Measurements from ENCODE around the gene UGT1A9. TPM values are rescaled to one million over a fixed set of nuclear protein-coding genes. Genes with fewer than 3 reads are reported as not detected.

UGT1A9 gene
- total RNA-seq, 1 experiment from 2014 or later: not detected

DNA sequence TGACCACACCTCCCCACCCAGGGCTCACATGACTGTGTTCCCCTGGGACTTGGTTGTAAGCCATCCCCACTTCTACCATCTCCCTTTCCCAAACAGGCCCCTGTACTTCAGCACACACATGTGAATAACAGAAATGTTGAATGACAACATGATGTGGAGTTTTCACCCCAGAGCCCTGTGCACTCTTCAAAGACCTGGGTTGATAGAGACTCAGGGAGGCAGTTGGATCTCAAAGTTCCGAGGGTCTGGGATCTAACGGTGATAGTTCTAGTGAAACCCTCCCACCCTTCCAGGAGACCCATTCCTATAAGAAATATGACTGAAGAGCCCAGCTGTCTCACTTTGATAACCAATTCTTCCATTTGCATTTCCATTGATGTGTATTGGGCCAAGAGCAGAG lies 106.3 kb downstream of the UGT1A9 start, which contains the start of gene MROH2A:
Gene MROH2A, plus strand, starts transcription at position 301 of the 400 bp plus-strand sequence. CDS start 1,029 bp downstream, outside the sequence.
- DNase-seq: no peak
- H3K27ac ChIP-seq (ENCODE audit: low read length): no peak within 1 kb of the TSS
- H3K27me3 ChIP-seq (ENCODE audit: low read length): no peaks in the 10 kb centered on the region
- H3K9me2 ChIP-seq (replicated peaks; ENCODE audit: insufficient read depth, low read length): no peaks in the 10 kb centered on the region
- no peaks in the 10 kb centered on the region for H4K20me1 ChIP-seq (ENCODE audit: insufficient read depth, low read depth, low read length)
- H3K4me2 ChIP-seq (ENCODE audit: low read depth, low read length, poor library complexity, severe bottlenecking): no peak within 1 kb of the TSS
- H3K4me1 ChIP-seq (ENCODE audit: low read length): peaks cover 11% of the 10 kb centered on the region
- no peaks in the 10 kb centered on the region for H3K9me3 ChIP-seq (ENCODE audit: low read length)
- no peaks in the 10 kb centered on the region for H3K79me2 ChIP-seq (ENCODE audit: low read length)
- H2AFZ ChIP-seq (ENCODE audit: low read length): no peak within 1 kb of the TSS
- H3K9ac ChIP-seq (ENCODE audit: low read length): no peak within 1 kb of the TSS
- H3K36me3 ChIP-seq (ENCODE audit: insufficient read depth, low read length): no peaks in the 10 kb centered on the region
- no peak within 1 kb of the TSS for H3K4me3 ChIP-seq (ENCODE audit: low read length)

DNA sequence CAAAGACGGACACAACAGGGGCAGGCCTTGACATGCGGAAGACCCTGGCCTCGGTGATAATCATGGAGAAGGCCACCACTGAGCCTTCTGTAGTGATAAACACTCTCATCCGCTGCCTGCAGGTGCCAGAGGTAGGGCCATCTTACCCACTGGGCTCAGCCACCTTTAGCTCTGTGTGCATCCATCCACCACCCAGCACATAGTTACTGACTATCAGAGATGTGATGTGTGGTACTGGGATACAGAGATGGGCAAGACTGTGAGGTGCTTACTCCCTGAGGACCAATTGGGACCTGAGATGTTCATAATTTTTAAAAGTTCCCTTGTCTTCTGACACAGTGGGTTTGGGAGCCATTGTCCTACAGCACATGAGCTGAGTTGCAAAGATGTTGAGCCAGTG lies 108.0 kb downstream of the UGT1A9 start:
- Histone ChIP-seq H3K4me2 (ENCODE audit: low read depth, low read length, poor library complexity, severe bottlenecking) (no peak overlapping the region), H3K4me3 (ENCODE audit: low read length) (no peak overlapping the region), H4K20me1 (ENCODE audit: insufficient read depth, low read depth, low read length) (no peaks in the 10 kb centered on the region), H2AFZ (ENCODE audit: low read length) (no peak overlapping the region), H3K36me3 (ENCODE audit: insufficient read depth, low read length) (no peaks in the 10 kb centered on the region), H3K9me2 (replicated peaks; ENCODE audit: insufficient read depth, low read length) (no peaks in the 10 kb centered on the region), H3K9ac (ENCODE audit: low read length) (no peak overlapping the region), H3K79me2 (ENCODE audit: low read length) (no peaks in the 10 kb centered on the region), H3K9me3 (ENCODE audit: low read length) (no peaks in the 10 kb centered on the region), H3K27me3 (ENCODE audit: low read length) (no peaks in the 10 kb centered on the region), H3K27ac (ENCODE audit: low read length) (no peak overlapping the region), H3K4me1 (ENCODE audit: low read length) (peaks cover 11% of the 10 kb centered on the region)
- no peak for DNase-seq

DNA sequence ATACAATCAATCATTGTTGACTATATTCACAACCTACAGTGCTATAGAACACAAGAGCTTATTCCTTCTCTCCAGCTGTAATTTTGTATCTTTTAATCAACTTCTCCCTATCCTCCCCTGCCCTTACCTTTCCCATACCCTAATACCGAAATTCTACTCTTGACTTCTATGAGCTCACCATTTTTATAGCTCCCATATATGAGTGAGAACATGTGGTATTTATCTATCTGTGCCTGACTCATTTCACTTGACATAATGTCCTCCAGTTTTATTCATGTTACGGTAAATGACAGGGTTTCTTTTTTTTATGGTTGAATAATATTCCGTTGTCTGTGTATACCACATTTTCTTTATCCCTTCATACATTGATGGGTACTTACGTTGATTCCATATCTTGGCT lies 109.1 kb downstream of the UGT1A9 start:
- Histone ChIP-seq H3K27ac (ENCODE audit: low read length) (no peak overlapping the region), H3K4me3 (ENCODE audit: low read length) (no peak overlapping the region), H4K20me1 (ENCODE audit: insufficient read depth, low read depth, low read length) (no peaks in the 10 kb centered on the region), H3K79me2 (ENCODE audit: low read length) (no peaks in the 10 kb centered on the region), H3K9me2 (replicated peaks; ENCODE audit: insufficient read depth, low read length) (no peaks in the 10 kb centered on the region), H3K27me3 (ENCODE audit: low read length) (no peaks in the 10 kb centered on the region), H3K4me2 (ENCODE audit: low read depth, low read length, poor library complexity, severe bottlenecking) (no peak overlapping the region), H3K36me3 (ENCODE audit: insufficient read depth, low read length) (no peaks in the 10 kb centered on the region), H3K9me3 (ENCODE audit: low read length) (no peaks in the 10 kb centered on the region), H2AFZ (ENCODE audit: low read length) (no peak overlapping the region), H3K9ac (ENCODE audit: low read length) (no peak overlapping the region), H3K4me1 (ENCODE audit: low read length) (peaks cover 19% of the 10 kb centered on the region)
- no peak for DNase-seq

- Histone ChIP-seq H3K27me3 (ENCODE audit: low read length) (no peaks in the 10 kb centered on the region; the same call in 1 of the 2 replicates), H3K4me3 (ENCODE audit: low read length) (no peak overlapping the region), H4K20me1 (ENCODE audit: insufficient read depth, low read depth, low read length) (no peaks in the 10 kb centered on the region), H3K36me3 (ENCODE audit: insufficient read depth, low read length) (no peaks in the 10 kb centered on the region), H3K4me2 (ENCODE audit: low read depth, low read length, poor library complexity, severe bottlenecking) (no peak overlapping the region), H3K9ac (ENCODE audit: low read length) (no peak overlapping the region), H3K9me3 (ENCODE audit: low read length) (no peaks in the 10 kb centered on the region), H3K4me1 (ENCODE audit: low read length) (peaks cover 11% of the 10 kb centered on the region), H3K79me2 (ENCODE audit: low read length) (no peaks in the 10 kb centered on the region), H2AFZ (ENCODE audit: low read length) (no peak overlapping the region), H3K27ac (ENCODE audit: low read length) (no peak overlapping the region), H3K9me2 (replicated peaks; ENCODE audit: insufficient read depth, low read length) (no peaks in the 10 kb centered on the region)
- DNase-seq: no peak
Observed at GRCh38 chr2:233789554-233789953, 117.9 kb downstream of the UGT1A9 start.

DNA sequence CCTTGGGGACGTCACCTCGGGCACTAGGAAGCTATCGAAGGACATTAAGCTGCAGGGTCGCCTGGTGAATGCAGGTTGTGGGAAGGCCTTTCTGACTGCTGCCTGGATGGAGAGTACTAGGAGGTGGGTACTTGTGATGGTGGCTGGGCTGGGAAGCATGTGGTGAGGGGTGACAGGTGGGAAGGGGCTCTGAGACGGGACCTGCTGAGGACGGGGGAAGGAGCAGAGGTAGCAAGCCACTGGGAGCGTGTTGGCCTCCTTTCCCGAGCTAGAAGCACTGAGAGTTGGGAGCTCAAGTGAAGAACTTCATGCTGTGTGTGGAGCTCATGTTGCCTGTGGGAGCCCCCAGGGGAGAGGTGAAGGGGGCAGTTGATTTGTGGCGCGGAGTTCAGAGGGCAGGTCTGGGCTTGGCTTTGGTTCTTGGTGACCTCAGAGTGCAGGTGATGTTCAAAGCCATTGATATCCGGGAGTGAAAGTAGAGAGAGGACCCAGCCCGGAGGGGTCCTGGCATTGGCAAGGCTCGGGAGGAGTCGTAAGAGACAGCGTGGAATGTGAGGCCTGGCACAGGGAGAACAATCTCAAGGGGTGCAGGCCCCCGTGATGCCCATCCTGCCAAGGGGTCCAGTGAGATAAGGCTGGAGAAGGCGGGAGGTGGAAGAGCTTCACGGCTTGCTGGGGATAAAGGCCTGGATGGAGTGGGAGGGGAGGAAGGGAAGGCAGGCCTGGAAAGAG lies 119.6 kb downstream of the UGT1A9 start:
- Histone ChIP-seq H3K9me3 (ENCODE audit: low read length) (no peaks in the 10 kb centered on the region), H4K20me1 (ENCODE audit: insufficient read depth, low read depth, low read length) (no peaks in the 10 kb centered on the region)
- DNase-seq: no peak

GRCh38 chr2:233791883-233792329 lies 120.2 kb downstream of the UGT1A9 start:
- H2AFZ ChIP-seq (ENCODE audit: low read length): no peak overlapping the region
- H3K4me1 ChIP-seq (ENCODE audit: low read length): peaks cover 3% of the 10 kb centered on the region; the same call in 1 of the 2 replicates
- H3K27ac ChIP-seq (ENCODE audit: low read length): no peak overlapping the region
- H4K20me1 ChIP-seq (ENCODE audit: insufficient read depth, low read depth, low read length): no peaks in the 10 kb centered on the region
- H3K4me3 ChIP-seq (ENCODE audit: low read length): no peak overlapping the region
- no peaks in the 10 kb centered on the region for H3K9me2 ChIP-seq (replicated peaks; ENCODE audit: insufficient read depth, low read length)
- no peaks in the 10 kb centered on the region for H3K79me2 ChIP-seq (ENCODE audit: low read length)
- H3K9me3 ChIP-seq (ENCODE audit: low read length): no peaks in the 10 kb centered on the region
- no peak overlapping the region for H3K4me2 ChIP-seq (ENCODE audit: low read depth, low read length, poor library complexity, severe bottlenecking)
- DNase-seq: no peak
- H3K36me3 ChIP-seq (ENCODE audit: insufficient read depth, low read length): no peaks in the 10 kb centered on the region
- no peak overlapping the region for H3K9ac ChIP-seq (ENCODE audit: low read length)
- no peaks in the 10 kb centered on the region for H3K27me3 ChIP-seq (ENCODE audit: low read length)

More for the DNA sequence above, 119.6 kb downstream of the UGT1A9 start:
- Histone ChIP-seq H3K27ac (ENCODE audit: low read length) (no peak overlapping the region), H3K9ac (ENCODE audit: low read length) (no peak overlapping the region), H2AFZ (ENCODE audit: low read length) (no peak overlapping the region), H3K4me1 (ENCODE audit: low read length) (peaks cover 3% of the 10 kb centered on the region; the same call in 1 of the 2 replicates), H3K4me2 (ENCODE audit: low read depth, low read length, poor library complexity, severe bottlenecking) (no peak overlapping the region), H3K9me2 (replicated peaks; ENCODE audit: insufficient read depth, low read length) (no peaks in the 10 kb centered on the region), H3K36me3 (ENCODE audit: insufficient read depth, low read length) (no peaks in the 10 kb centered on the region), H3K27me3 (ENCODE audit: low read length) (no peaks in the 10 kb centered on the region; the same call in 1 of the 2 replicates), H3K79me2 (ENCODE audit: low read length) (no peaks in the 10 kb centered on the region), H3K4me3 (ENCODE audit: low read length) (no peak overlapping the region)

GRCh38 chr2:233792720-233793119 lies 121.0 kb downstream of the UGT1A9 start:
- H3K36me3 ChIP-seq (ENCODE audit: insufficient read depth, low read length): no peaks in the 10 kb centered on the region
- no peak overlapping the region for H2AFZ ChIP-seq (ENCODE audit: low read length)
- no peak overlapping the region for H3K4me3 ChIP-seq (ENCODE audit: low read length)
- H4K20me1 ChIP-seq (ENCODE audit: insufficient read depth, low read depth, low read length): no peaks in the 10 kb centered on the region
- no peaks in the 10 kb centered on the region for H3K9me3 ChIP-seq (ENCODE audit: low read length)
- peaks cover 3% of the 10 kb centered on the region; the same call in 1 of the 2 replicates for H3K4me1 ChIP-seq (ENCODE audit: low read length)
- H3K9me2 ChIP-seq (replicated peaks; ENCODE audit: insufficient read depth, low read length): no peaks in the 10 kb centered on the region
- DNase-seq: no peak
- H3K27ac ChIP-seq (ENCODE audit: low read length): no peak overlapping the region
- H3K79me2 ChIP-seq (ENCODE audit: low read length): no peaks in the 10 kb centered on the region
- H3K4me2 ChIP-seq (ENCODE audit: low read depth, low read length, poor library complexity, severe bottlenecking): no peak overlapping the region
- no peaks in the 10 kb centered on the region for H3K27me3 ChIP-seq (ENCODE audit: low read length)
- H3K9ac ChIP-seq (ENCODE audit: low read length): no peak overlapping the region

GRCh38 chr2:233793465-233794127 lies 121.9 kb downstream of the UGT1A9 start:
- Histone ChIP-seq H3K9me3 (ENCODE audit: low read length) (no peaks in the 10 kb centered on the region), H3K4me2 (ENCODE audit: low read depth, low read length, poor library complexity, severe bottlenecking) (no peak overlapping the region), H3K79me2 (ENCODE audit: low read length) (no peaks in the 10 kb centered on the region), H2AFZ (ENCODE audit: low read length) (no peak overlapping the region), H3K27ac (ENCODE audit: low read length) (no peak overlapping the region), H3K27me3 (ENCODE audit: low read length) (no peaks in the 10 kb centered on the region), H3K36me3 (ENCODE audit: insufficient read depth, low read length) (no peaks in the 10 kb centered on the region), H3K9me2 (replicated peaks; ENCODE audit: insufficient read depth, low read length) (no peaks in the 10 kb centered on the region), H3K4me1 (ENCODE audit: low read length) (peaks cover 3% of the 10 kb centered on the region; the same call in 1 of the 2 replicates), H3K9ac (ENCODE audit: low read length) (no peak overlapping the region), H4K20me1 (ENCODE audit: insufficient read depth, low read depth, low read length) (no peaks in the 10 kb centered on the region), H3K4me3 (ENCODE audit: low read length) (no peak overlapping the region)
- no peak for DNase-seq
